ENCODE measurements around the gene EIF4G2.

- no peak for TF ChIP-seq CTCF (IDR thresholded peaks at IDR 0.05)
- no peak for TF ChIP-seq POLR2AphosphoS5 (IDR thresholded peaks at IDR 0.05)
- TF ChIP-seq EP300 (IDR thresholded peaks at IDR 0.05): no peak
These were observed 5.0 kb downstream of the EIF4G2 start for GRCh38 chr11:10803676-10804075.
